ENCODE measurements around the gene HERC4. TPM values are rescaled to one million over a fixed set of nuclear protein-coding genes. Genes with fewer than 3 reads are reported as not detected.
A peak's percentile ranks its signal among the peaks of the same experiment; 100 is the strongest.

Gene HERC4
- total RNA-seq, 4 donors from 2014 or later = 49.5 to 91.6 (median 79.0) TPM

- peaks cover 0 to 5% (median 0%) of the 10 kb centered on the region in 4 donors for H3K4me1 ChIP-seq
- H3K36me3 ChIP-seq = no peaks in the 10 kb centered on the region
- DNase-seq = no peak
- H3K27me3 ChIP-seq = no peaks in the 10 kb centered on the region
- TF ChIP-seq POLR2A (IDR thresholded peaks at IDR 0.05) (no peak), CTCF (IDR thresholded peaks at IDR 0.05) (no peak)
- no peak overlapping the region for H3K4me3 ChIP-seq
- no peaks in the 10 kb centered on the region for H3K9me3 ChIP-seq
- H3K27ac ChIP-seq = no peak overlapping the region
Observed at GRCh38 chr10:68101066-68101465, 26.0 kb upstream of the HERC4 start.

GRCh38 chr10:68099736-68100135 lies 24.7 kb upstream of the HERC4 start:
- no peak for DNase-seq
- no peak for TF ChIP-seq CTCF (IDR thresholded peaks at IDR 0.05)
- TF ChIP-seq POLR2A (IDR thresholded peaks at IDR 0.05) = no peak
- peaks cover 0 to 5% (median 0%) of the 10 kb centered on the region in 4 donors for H3K4me1 ChIP-seq
- H3K36me3 ChIP-seq = no peaks in the 10 kb centered on the region
- H3K27ac ChIP-seq = no peak overlapping the region
- no peaks in the 10 kb centered on the region for H3K27me3 ChIP-seq
- no peaks in the 10 kb centered on the region for H3K9me3 ChIP-seq
- no peak overlapping the region for H3K4me3 ChIP-seq

GRCh38 chr10:68096913-68097516 lies 21.9 kb upstream of the HERC4 start:
- no peaks in the 10 kb centered on the region for H3K27me3 ChIP-seq
- peak in 2 of 3 donors; percentile 57 to 86 for DNase-seq
- no peak overlapping the region for H3K4me3 ChIP-seq
- no peak for TF ChIP-seq POLR2A (IDR thresholded peaks at IDR 0.05)
- peaks cover 0 to 5% (median 0%) of the 10 kb centered on the region in 4 donors for H3K4me1 ChIP-seq
- H3K27ac ChIP-seq = peak overlapping the region in 2 of 4 donors; percentile 35 to 64
- no peaks in the 10 kb centered on the region for H3K36me3 ChIP-seq
- H3K9me3 ChIP-seq = no peaks in the 10 kb centered on the region

GRCh38 chr10:68095153-68095552 lies 20.1 kb upstream of the HERC4 start:
- TF ChIP-seq CTCF (IDR thresholded peaks at IDR 0.05) (no peak), POLR2A (IDR thresholded peaks at IDR 0.05) (no peak)
- no peaks in the 10 kb centered on the region for H3K9me3 ChIP-seq
- H3K4me1 ChIP-seq = peaks cover 0 to 5% (median 0%) of the 10 kb centered on the region in 4 donors
- no peaks in the 10 kb centered on the region for H3K36me3 ChIP-seq
- no peaks in the 10 kb centered on the region for H3K27me3 ChIP-seq
- no peak overlapping the region for H3K4me3 ChIP-seq
- H3K27ac ChIP-seq = no peak overlapping the region
- DNase-seq = no peak

GRCh38 chr10:68092512-68092911 lies 17.4 kb upstream of the HERC4 start:
- no peak for TF ChIP-seq CTCF (IDR thresholded peaks at IDR 0.05)
- no peak for TF ChIP-seq POLR2A (IDR thresholded peaks at IDR 0.05)
- no peaks in the 10 kb centered on the region for H3K4me1 ChIP-seq
- H3K4me3 ChIP-seq = no peak overlapping the region
- no peak for DNase-seq
- H3K9me3 ChIP-seq = no peaks in the 10 kb centered on the region
- H3K27ac ChIP-seq = no peak overlapping the region
- H3K36me3 ChIP-seq = no peaks in the 10 kb centered on the region
- no peaks in the 10 kb centered on the region for H3K27me3 ChIP-seq

GRCh38 chr10:68090586-68090985 lies 15.5 kb upstream of the HERC4 start:
- Histone ChIP-seq H3K4me3 (no peak overlapping the region), H3K36me3 (no peaks in the 10 kb centered on the region), H3K4me1 (no peaks in the 10 kb centered on the region), H3K9me3 (no peaks in the 10 kb centered on the region), H3K27ac (no peak overlapping the region), H3K27me3 (no peaks in the 10 kb centered on the region)
- DNase-seq = no peak
- TF ChIP-seq POLR2A (IDR thresholded peaks at IDR 0.05) = no peak
- TF ChIP-seq CTCF (IDR thresholded peaks at IDR 0.05) = no peak

Measured in Peyer's patch (tissue), 4 donors.